Measurements from ENCODE around the gene LCN1. TPM values are rescaled to one million over a fixed set of nuclear protein-coding genes. Genes with fewer than 3 reads are reported as not detected.
A peak's percentile ranks its signal among the peaks of the same experiment; 100 is the strongest.
"Not testable (repeated sequence)": the region's sequence is repeated elsewhere in the genome, so short reads cannot be mapped to it uniquely, and the experiment has no call there.

The LCN1 gene
- polyA plus RNA-seq, 6 donors from 2014 or later = not detected

DNA sequence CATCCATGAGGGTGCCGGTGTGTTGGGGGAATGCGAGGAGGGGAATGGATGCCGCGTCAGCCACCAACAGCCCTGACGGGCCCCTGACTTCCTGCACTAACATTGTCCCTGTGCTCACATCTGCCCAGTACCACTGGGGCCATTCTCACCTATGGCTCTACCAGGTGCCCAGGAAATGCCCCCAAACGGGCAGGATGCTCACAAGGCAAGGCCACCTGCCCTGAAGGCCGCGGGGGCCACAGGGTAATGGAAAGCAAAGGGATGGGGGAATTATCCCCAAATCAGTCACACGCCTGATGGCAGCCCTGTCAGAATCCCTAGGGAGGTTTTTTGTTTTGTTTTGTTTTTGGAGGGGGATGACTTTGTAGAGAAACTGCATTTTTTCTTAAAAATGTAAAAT lies 7.3 kb upstream of the LCN1 start:
- H3K4me1 Mint-ChIP-seq, DNase-seq: not testable (repeated sequence)
- peaks cover 5 to 23% (median 8%) of the 10 kb centered on the region in 7 donors for H3K9me3 Mint-ChIP-seq

DNA sequence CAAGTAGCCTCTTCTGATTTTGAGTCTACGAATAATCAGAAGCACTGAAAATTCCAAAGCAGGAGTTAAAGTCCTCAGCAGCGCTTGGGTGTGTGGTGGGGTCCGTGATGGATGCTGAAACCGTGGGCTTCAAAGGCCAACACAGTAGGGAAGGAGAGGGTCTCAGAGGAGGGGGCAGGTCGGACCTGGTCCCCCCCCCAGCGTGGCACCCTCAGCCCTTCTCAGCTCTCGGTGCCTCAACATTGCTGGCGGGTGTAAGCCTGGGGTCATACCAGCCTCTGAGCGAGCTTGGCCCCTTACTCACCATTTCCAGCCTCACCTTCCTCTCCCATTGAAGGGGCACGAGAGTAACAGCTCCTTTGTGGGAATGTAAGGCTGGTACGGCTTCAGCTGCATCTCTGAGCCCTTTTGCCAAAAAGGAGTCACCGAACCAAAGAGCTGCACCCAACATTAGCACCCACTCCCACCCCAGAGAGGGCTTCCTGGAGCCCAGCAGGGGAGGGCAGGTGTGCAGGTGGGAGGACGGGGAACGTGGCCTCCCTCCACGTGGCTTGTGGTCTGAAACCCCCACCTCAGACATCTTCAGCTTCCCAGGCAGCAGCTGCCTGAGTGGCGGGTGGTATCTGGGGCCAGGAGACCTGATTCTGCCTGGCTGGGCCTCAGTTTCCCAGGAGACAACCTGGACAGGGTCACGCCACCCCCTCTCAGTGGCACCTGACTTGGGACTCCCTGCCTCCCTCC lies 6.7 kb upstream of the LCN1 start:
- H3K27ac Mint-ChIP-seq = no peak overlapping the region

More for the DNA sequence above, 7.3 kb upstream of the LCN1 start:
- not testable (repeated sequence) for H3K36me3 Mint-ChIP-seq; ATAC-seq (ENCODE audit: low read depth in 2 of 2); H3K4me3 Mint-ChIP-seq; H3K27ac Mint-ChIP-seq
- H3K27me3 Mint-ChIP-seq = peaks cover 19 to 24% (median 22%) of the 10 kb centered on the region in 3 donors

GRCh38 chr9:135515083-135515951 lies 5.9 kb upstream of the LCN1 start:
- DNase-seq (no peak), ATAC-seq (ENCODE audit: low read depth in 2 of 2) (no peak)
- peaks cover 0 to 9% (median under 1%) of the 10 kb centered on the region in 7 donors for H3K9me3 Mint-ChIP-seq
- H3K36me3 Mint-ChIP-seq = no peaks in the 10 kb centered on the region
- peaks cover 26 to 38% (median 30%) of the 10 kb centered on the region in 3 donors for H3K27me3 Mint-ChIP-seq
- no peak overlapping the region for H3K27ac Mint-ChIP-seq
- H3K4me1 Mint-ChIP-seq = peaks cover 0 to 6% (median 0%) of the 10 kb centered on the region in 3 donors
- H3K4me3 Mint-ChIP-seq = no peak overlapping the region

More for the DNA sequence above, 6.7 kb upstream of the LCN1 start:
- peaks cover 0 to 6% (median 0%) of the 10 kb centered on the region in 3 donors for H3K4me1 Mint-ChIP-seq
- peaks cover 0 to 17% (median 3%) of the 10 kb centered on the region in 7 donors for H3K9me3 Mint-ChIP-seq
- H3K36me3 Mint-ChIP-seq = peaks cover under 1 to 1% of the 10 kb centered on the region in 2 donors
- no peak overlapping the region for H3K4me3 Mint-ChIP-seq
- ATAC-seq (ENCODE audit: low read depth in 2 of 2) = no peak
- no peak for DNase-seq
- H3K27me3 Mint-ChIP-seq = peaks cover 18 to 30% (median 27%) of the 10 kb centered on the region in 3 donors

- DNase-seq = no peak
- H3K36me3 Mint-ChIP-seq = no peaks in the 10 kb centered on the region
- ATAC-seq (ENCODE audit: low read depth in 2 of 2) = no peak
- peaks cover 26 to 45% (median 35%) of the 10 kb centered on the region in 3 donors for H3K27me3 Mint-ChIP-seq
- no peak overlapping the region for H3K27ac Mint-ChIP-seq
- H3K4me1 Mint-ChIP-seq = peaks cover 0 to 6% (median 0%) of the 10 kb centered on the region in 3 donors
- H3K9me3 Mint-ChIP-seq = no peaks in the 10 kb centered on the region
- H3K4me3 Mint-ChIP-seq = no peak overlapping the region
Observed at GRCh38 chr9:135516132-135516860, 4.9 kb upstream of the LCN1 start.

GRCh38 chr9:135517407-135517822 lies 3.8 kb upstream of the LCN1 start:
- no peaks in the 10 kb centered on the region for H3K9me3 Mint-ChIP-seq
- H3K4me1 Mint-ChIP-seq = peaks cover 0 to 6% (median 0%) of the 10 kb centered on the region in 3 donors
- ATAC-seq (ENCODE audit: low read depth in 2 of 2) (no peak), DNase-seq (no peak)
- no peak overlapping the region for H3K27ac Mint-ChIP-seq
- H3K27me3 Mint-ChIP-seq = peaks cover 23 to 45% (median 39%) of the 10 kb centered on the region in 3 donors
- H3K36me3 Mint-ChIP-seq = no peaks in the 10 kb centered on the region
- no peak overlapping the region for H3K4me3 Mint-ChIP-seq

DNA sequence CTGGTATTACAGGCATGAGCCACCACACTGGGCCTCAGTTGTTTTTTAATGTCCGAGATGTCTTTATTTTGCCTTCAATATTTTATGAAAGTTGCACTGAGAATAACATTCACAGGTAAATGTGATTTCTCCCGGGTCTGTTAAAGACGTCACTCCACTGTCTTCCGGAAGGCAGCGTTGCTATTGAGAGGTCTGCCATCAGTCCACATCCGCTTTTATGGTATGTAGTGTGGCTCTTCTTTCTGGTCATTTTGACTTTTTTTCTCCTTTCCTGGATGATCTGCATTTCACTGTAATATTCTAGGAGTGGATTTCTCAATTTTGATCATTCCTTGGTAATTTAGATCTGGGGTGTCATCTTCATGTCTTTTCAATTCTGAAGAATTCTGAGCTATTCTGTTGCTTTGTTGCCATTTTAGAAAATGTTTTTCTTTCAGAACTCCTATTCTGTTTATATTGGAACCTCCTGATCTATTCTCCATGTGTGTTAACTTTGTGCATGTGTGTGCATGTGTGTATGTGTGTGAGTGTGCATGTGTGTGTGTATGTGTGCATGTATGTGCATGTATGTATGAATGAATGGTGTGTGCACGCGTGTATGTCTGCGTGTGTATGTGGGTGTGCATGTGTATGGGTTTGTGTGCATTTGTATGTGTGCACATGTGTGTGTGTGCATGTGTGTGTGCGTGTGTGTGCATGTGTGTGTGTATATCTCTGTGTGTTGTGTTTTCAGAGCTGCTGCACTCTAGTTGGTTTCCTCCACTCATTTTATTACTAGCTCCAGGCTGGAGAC lies 1.9 kb upstream of the LCN1 start:
- ATAC-seq (ENCODE audit: low read depth in 2 of 2) = no peak
- H3K27me3 Mint-ChIP-seq = peaks cover 18 to 38% (median 36%) of the 10 kb centered on the region in 3 donors
- no peaks in the 10 kb centered on the region for H3K9me3 Mint-ChIP-seq
- DNase-seq = no peak
- no peak overlapping the region for H3K4me3 Mint-ChIP-seq
- peak overlapping the region in 2 of 6 donors; percentile 11 to 22 for H3K27ac Mint-ChIP-seq
- peaks cover 0 to 6% (median 0%) of the 10 kb centered on the region in 3 donors for H3K4me1 Mint-ChIP-seq
- H3K36me3 Mint-ChIP-seq = no peaks in the 10 kb centered on the region

- no peaks in the 10 kb centered on the region for H3K4me1 Mint-ChIP-seq
- no peaks in the 10 kb centered on the region for H3K9me3 Mint-ChIP-seq
- H3K4me3 Mint-ChIP-seq = no peak overlapping the region
- peaks cover 18 to 38% (median 31%) of the 10 kb centered on the region in 3 donors for H3K27me3 Mint-ChIP-seq
- DNase-seq = no peak
- no peak for ATAC-seq (ENCODE audit: low read depth in 2 of 2)
- H3K27ac Mint-ChIP-seq = no peak overlapping the region
- no peaks in the 10 kb centered on the region for H3K36me3 Mint-ChIP-seq
Observed at GRCh38 chr9:135521608-135522095, 412 bp downstream of the LCN1 start.

- Mint-ChIP-seq H3K4me1 (no peaks in the 10 kb centered on the region), H3K9me3 (no peaks in the 10 kb centered on the region), H3K27me3 (peaks cover 17 to 36% (median 31%) of the 10 kb centered on the region in 3 donors), H3K4me3 (no peak overlapping the region), H3K27ac (no peak overlapping the region), H3K36me3 (no peaks in the 10 kb centered on the region)
- no peak for DNase-seq
- no peak for ATAC-seq (ENCODE audit: low read depth in 2 of 2)
Observed at GRCh38 chr9:135522137-135522877, 1.1 kb downstream of the LCN1 start.

- no peaks in the 10 kb centered on the region for H3K9me3 Mint-ChIP-seq
- no peaks in the 10 kb centered on the region for H3K36me3 Mint-ChIP-seq
- H3K4me3 Mint-ChIP-seq = no peak overlapping the region
- H3K27me3 Mint-ChIP-seq = peaks cover 13 to 31% (median 30%) of the 10 kb centered on the region in 3 donors
- no peaks in the 10 kb centered on the region for H3K4me1 Mint-ChIP-seq
- DNase-seq = no peak
- no peak overlapping the region for H3K27ac Mint-ChIP-seq
- no peak for ATAC-seq (ENCODE audit: low read depth in 2 of 2)
Observed at GRCh38 chr9:135522931-135523330, 1.7 kb downstream of the LCN1 start.

- Mint-ChIP-seq H3K27ac (no peak overlapping the region), H3K4me1 (peaks cover 0 to 3% (median 0%) of the 10 kb centered on the region in 3 donors), H3K36me3 (no peaks in the 10 kb centered on the region), H3K9me3 (no peaks in the 10 kb centered on the region), H3K27me3 (peaks cover 8 to 31% (median 23%) of the 10 kb centered on the region in 3 donors), H3K4me3 (no peak overlapping the region)
- DNase-seq (no peak), ATAC-seq (ENCODE audit: low read depth in 2 of 2) (no peak)
Observed at GRCh38 chr9:135523521-135524129, 2.4 kb downstream of the LCN1 start.

GRCh38 chr9:135524130-135524861 lies 3.1 kb downstream of the LCN1 start:
- Mint-ChIP-seq H3K27ac (no peak overlapping the region), H3K27me3 (peaks cover 9 to 32% (median 17%) of the 10 kb centered on the region in 3 donors), H3K4me1 (peaks cover 0 to 3% (median 0%) of the 10 kb centered on the region in 3 donors), H3K9me3 (no peaks in the 10 kb centered on the region), H3K36me3 (no peaks in the 10 kb centered on the region), H3K4me3 (no peak overlapping the region)
- DNase-seq (no peak), ATAC-seq (ENCODE audit: low read depth in 2 of 2) (no peak)

Measured in naive B cell (primary cell).